Urinary bladder (tissue), 4 donors: ENCODE measurements around the gene PTPRN2. TPM values are rescaled to one million over a fixed set of nuclear protein-coding genes. Genes with fewer than 3 reads are reported as not detected.

Experiments used
- DNase-seq: peaks from one replicate; pipeline ENCODE4 v3.0.0-alpha.2; 2015; ENCODE audit errors: extremely low spot score
- H3K27ac ChIP-seq: one replicate; pipeline ENCODE4 v1.5.1; 2013; ENCODE audit warnings: low read depth, mild to moderate bottlenecking, moderate library complexity
- H3K36me3 ChIP-seq: one replicate; pipeline ENCODE4 v1.6.1; 2013; ENCODE audit warnings: mild to moderate bottlenecking, moderate library complexity; ENCODE audit not compliant: insufficient read depth
- H3K4me1 ChIP-seq: one replicate; pipeline ENCODE4 v1.6.1; 2013; ENCODE audit warnings: mild to moderate bottlenecking, moderate library complexity; ENCODE audit not compliant: insufficient read depth
- H3K4me3 ChIP-seq: one replicate; pipeline ENCODE4 v1.5.1; 2013; ENCODE audit warnings: low read depth, low read length
- WGBS: extraction: QIAGEN DNeasy Blood & Tissue Kit; methylation state at CpG from one replicate; pipeline ENCODE4 v1.1.7; 2013; 5-methylcytosine and 5-hydroxymethylcytosine counted together
- polyA plus RNA-seq: library from polyadenylated mRNA; stranded (reverse); fragments of 200-250 nt; gene quantifications from one replicate; pipeline ENCODE4 v1.2.3, GENCODE V29; 2013
- total RNA-seq: library from RNA; depleted of rRNA; stranded (reverse); fragments of >200 nt; gene quantifications from one replicate; pipeline ENCODE4 v1.2.3, GENCODE V29; 2014
- donor health status: healthy with polysubstance abuse.
- donor health status: healthy.

PTPRN2 gene
- total and polyA plus RNA-seq, 2 donors: 2.8 to 4.4 TPM

DNA sequence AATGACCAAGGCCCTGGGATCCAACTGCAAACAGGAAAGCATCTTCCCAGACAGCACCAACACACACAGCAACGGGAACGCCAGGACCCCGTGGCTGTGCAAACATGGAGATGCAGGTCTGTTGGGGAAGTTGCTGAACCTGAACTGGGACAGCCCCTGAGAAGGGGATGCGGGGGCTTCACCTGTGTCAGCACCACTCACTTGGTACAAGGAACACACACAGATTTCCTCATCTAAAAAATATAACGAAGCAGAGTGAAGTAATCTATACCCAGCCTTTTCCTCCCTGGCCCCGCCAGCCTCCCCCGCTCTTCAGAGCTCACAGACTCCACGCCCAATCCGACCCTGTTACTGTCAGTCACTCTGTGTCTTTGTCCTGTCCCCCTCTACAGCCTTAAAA, 93.0 kb downstream of the PTPRN2 start:
- 51% methylated on average over 9 of the region's 9 CpGs for WGBS
- H3K36me3 ChIP-seq: no peaks in the 10 kb centered on the region
- no peak for DNase-seq
- no peak overlapping the region for H3K27ac ChIP-seq
- no peak overlapping the region for H3K4me3 ChIP-seq
- no peaks in the 10 kb centered on the region for H3K4me1 ChIP-seq

DNA sequence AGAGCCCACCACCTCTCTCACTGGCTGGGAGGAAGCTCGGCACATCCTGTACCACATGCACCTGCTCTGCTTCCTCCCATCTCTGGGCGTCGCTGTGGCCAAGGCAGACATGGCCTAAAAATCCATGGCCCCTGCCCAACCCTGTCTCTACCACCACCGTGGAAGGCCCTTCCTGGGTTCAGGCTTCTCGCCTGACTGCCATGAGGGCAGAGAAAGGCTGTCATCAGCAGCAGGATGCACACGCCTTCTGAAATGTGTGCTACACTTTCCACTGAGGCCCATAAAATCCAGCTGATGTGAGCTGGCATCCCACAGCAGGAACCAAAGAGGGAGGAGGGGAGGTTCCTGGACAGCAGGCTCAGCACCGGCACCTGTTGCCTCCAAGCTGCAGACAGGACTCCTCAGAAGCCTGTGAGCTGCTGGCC, 93.4 kb downstream of the PTPRN2 start:
- no peak for DNase-seq
- H3K36me3 ChIP-seq: no peaks in the 10 kb centered on the region
- no peak overlapping the region for H3K27ac ChIP-seq
- no peaks in the 10 kb centered on the region for H3K4me1 ChIP-seq
- H3K4me3 ChIP-seq: no peak overlapping the region
- 40% methylated on average over 7 of the region's 7 CpGs for WGBS

DNA sequence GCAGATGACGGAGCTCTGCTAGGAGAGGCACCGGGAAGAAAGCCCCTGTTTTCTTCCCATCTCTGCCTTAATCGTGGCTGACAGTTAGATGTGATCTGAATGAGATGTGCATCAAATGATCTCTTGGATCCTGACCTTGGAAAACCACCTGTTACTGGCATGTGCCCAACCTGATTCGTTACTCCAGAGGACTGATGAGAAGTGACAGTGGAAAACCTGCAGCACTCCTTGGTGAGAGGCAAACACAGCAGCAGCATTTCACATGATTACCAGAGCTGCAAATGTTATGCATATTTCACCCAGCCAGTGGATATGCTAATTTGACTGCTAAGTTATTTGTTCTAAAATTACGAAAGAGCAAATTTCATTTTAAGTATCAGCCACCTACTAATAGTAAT, 95.3 kb downstream of the PTPRN2 start:
- H3K36me3 ChIP-seq: no peaks in the 10 kb centered on the region
- WGBS: 77% methylated on average over 5 of the region's 5 CpGs
- DNase-seq: no peak
- no peak overlapping the region for H3K27ac ChIP-seq
- no peaks in the 10 kb centered on the region for H3K4me1 ChIP-seq
- H3K4me3 ChIP-seq: no peak overlapping the region

DNA sequence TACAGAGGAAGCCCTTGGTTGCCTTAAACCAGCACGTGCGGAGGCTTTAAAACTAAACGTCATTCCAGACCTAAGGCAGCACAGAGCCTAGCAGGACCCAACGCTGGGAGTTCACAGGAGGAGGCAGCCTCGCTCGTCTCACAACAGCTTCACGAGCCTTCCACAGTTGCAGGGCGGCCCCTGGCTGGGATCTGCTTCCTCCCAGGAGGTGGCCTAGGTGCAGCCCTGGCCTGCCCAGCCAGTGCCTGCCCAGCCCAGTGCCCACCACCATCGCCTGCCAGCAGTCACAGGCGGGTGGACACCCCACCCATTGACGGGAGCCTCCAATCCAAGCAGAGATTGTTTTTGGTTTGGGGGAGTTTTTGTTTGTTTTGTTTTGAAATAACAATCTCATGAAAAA, 96.5 kb downstream of the PTPRN2 start:
- H3K27ac ChIP-seq: no peak overlapping the region
- WGBS: 72% methylated on average over 11 of the region's 11 CpGs
- DNase-seq: no peak
- H3K4me1 ChIP-seq: no peaks in the 10 kb centered on the region
- no peaks in the 10 kb centered on the region for H3K36me3 ChIP-seq
- H3K4me3 ChIP-seq: no peak overlapping the region

DNA sequence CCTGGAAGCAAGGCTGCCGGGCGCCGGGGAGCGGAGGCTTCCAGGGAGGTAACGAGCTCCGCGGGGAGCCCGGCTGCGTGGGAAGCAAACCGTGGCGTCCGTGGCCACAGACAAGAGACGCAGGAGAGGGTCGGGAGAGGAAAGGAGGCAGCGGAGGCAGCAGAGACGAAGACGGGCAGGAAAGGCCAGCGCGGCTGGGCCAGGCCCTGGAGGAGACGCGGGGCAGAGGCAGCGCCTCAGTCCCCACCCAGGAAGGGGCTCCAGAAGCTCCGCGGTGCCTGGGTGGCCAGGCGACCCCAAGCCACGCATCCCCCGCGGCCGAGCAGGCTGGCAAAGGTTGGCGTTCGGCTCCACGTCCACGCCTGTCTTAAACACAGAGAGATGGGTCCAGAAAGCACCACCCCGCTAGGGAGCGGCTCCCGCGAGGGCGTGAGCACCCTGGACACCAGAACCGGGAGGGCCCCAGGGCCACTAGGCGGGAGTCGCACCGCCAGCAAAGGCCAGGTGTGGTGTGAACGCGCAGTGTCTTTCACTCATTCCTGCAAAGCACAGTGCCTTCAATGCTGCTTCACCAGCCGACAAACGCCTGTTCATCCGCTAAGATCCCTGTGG, 97.3 kb downstream of the PTPRN2 start:
- H3K27ac ChIP-seq: no peak overlapping the region
- DNase-seq: no peak
- H3K4me3 ChIP-seq: no peak overlapping the region
- no peaks in the 10 kb centered on the region for H3K4me1 ChIP-seq
- WGBS: 94% methylated on average over 47 of the region's 47 CpGs
- no peaks in the 10 kb centered on the region for H3K36me3 ChIP-seq

DNA sequence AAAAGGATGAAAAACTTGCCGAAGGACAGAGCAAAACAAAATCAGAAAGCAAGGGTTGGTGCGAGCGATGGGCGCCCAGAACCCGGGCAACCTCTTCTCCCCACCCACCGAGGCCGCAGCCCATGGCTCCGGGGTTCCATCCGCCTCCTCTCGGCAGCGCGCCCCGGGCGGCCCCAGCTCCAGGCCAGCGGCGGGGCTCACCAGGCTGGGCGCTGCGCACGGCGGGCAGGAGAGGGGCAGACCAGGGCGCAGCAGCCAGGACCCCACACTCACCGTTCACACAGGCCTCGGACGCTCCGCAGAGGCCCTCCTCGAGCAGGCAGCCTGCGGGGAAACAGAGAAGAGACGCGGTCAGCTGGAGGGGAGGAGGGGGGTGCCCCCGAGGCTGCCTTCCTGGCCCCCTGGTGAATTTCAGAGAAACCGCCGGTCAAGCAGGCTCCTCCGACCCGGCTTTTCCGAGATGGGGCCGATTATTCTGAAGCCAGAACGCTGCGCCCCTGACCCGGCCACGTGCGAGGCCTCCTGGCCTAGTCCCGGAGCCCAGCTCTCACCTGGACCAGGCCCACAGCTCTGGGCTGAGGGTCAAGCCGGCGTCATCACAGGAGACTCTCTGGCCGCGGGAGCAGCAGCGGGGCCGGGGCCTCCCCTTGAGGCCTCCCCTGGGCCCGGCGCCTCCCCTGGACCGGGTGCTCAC, 98.0 kb downstream of the PTPRN2 start:
- 92% methylated on average over 51 of the region's 51 CpGs for WGBS
- Histone ChIP-seq H3K27ac (no peak overlapping the region), H3K36me3 (no peaks in the 10 kb centered on the region), H3K4me3 (no peak overlapping the region), H3K4me1 (no peaks in the 10 kb centered on the region)
- DNase-seq: no peak

DNA sequence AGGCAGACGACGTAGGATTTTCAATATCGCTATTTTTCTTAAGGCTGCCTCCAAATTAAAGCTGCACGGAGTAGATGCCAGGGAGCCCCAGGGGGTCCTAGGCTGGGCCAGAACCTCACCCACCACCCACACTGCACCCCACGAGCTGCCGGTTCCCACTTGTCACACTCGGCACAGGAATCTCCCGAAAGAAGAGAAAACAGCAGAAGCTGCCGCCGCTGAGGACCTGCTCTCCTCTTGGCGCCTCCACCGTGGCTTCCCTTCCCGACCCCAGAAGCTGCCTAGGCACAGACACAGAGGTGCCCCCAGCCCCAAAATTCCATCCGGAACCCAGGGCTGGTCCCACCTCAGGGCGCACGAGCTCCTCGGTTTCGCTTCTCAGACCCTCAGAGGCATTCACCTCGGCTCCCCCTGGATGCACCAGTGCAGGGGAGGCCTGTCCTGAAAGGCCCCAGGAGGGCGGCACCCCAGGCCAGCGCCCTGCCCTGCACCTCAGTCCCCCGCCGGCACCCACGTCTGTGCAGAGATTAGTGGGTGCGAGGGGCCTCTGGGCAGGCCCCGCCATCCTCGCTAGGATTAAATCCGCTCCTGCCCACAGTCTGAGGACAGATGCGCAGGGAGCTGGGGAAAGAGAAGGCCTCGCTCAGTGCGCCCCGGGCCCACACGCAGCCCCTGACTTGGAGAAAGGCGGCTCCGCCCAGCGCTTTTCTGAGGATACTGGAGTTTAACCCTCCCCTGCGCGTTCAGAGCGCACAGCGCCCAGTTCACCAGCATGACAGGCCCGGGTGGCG, 99.2 kb downstream of the PTPRN2 start:
- H3K4me3 ChIP-seq: no peak overlapping the region
- no peaks in the 10 kb centered on the region for H3K4me1 ChIP-seq
- DNase-seq: no peak
- H3K27ac ChIP-seq: no peak overlapping the region
- 85% methylated on average over 42 of the region's 42 CpGs for WGBS
- no peaks in the 10 kb centered on the region for H3K36me3 ChIP-seq

DNA sequence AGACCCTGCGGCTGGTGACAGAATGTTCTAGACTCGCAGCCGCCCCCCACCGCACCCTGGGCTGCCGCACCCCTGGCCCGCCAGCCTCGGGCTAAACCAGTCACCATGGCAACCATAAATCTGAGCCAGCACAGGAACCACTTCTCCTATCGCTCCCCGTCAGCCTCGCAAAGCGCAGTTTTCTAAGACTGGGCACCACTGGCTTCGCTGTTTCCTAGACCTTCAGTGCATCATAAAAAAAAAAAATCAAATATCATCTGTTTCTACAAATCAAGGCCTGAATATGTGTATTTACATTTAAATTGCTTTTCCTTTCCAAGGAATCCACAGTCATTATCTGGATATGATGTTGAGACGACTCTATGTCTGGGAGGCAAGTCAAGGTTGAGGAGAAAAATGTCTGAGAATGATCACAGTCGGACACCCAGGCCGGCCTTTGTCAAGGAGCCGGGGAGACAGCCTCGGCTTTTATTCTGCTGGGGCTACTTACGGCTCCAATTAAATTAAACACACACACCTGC, 99.9 kb downstream of the PTPRN2 start:
- no peaks in the 10 kb centered on the region for H3K4me1 ChIP-seq
- WGBS: 46% methylated on average over 18 of the region's 18 CpGs
- no peak overlapping the region for H3K4me3 ChIP-seq
- DNase-seq: no peak
- H3K27ac ChIP-seq: no peak overlapping the region
- no peaks in the 10 kb centered on the region for H3K36me3 ChIP-seq

DNA sequence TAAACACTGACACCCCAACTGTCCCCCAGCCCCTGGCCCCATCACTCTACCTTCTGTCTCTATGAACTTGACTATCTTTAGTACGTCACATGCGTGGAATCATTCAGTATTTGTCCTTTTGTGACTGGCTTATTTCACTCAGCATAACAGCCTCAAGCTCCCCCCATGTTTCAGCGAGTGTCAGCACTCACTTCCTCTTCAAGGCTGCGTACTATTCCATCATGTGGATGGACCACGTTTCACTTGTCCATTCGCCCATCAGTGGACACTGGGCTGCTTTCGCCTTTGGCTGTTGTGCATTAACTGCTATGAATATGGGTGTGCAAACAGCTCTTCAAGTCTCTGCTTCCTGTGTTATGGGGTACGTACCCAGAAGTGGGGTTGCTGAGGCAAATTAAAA, 100.7 kb downstream of the PTPRN2 start:
- DNase-seq: no peak
- H3K27ac ChIP-seq: no peak overlapping the region
- WGBS: 96% methylated on average over 8 of the region's 8 CpGs
- no peaks in the 10 kb centered on the region for H3K4me1 ChIP-seq
- no peaks in the 10 kb centered on the region for H3K36me3 ChIP-seq
- no peak overlapping the region for H3K4me3 ChIP-seq

DNA sequence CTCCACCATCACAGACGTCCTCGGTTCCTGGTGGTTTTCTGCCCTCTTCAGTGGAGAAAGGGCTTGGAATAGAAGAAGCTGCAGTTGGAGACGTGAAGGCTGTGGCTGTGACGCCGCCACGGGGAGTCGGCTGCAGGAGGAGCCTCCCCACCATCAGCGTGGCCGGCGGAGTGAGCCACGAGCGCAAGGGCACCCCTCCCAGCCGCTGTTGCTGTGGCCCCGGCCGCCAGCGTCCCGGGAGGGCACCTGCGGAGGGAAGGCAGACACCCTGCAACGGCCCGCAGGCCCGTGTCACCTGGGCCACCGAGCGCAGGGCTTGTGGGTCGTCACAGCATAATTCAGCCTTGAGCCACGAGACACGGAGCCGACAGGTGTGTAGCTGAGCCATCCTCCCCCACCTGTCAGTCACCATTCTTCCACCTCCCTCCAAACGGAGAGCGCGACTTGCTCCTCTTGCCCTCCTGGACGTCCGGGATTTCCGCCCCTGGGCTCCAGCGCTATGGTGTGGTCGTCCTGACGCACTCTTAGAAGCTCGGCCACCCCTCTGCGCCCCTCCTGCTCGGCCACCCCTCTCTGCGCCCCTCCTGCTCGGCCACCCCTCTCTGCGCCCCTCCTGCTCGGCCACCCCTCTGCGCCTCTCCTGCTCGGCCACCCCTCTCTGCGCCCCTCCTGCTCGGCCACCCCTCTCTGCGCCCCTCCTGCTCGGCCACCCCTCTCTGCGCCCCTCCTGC, 102.7 kb downstream of the PTPRN2 start:
- H3K36me3 ChIP-seq: no peaks in the 10 kb centered on the region
- H3K4me1 ChIP-seq: no peaks in the 10 kb centered on the region
- DNase-seq: no peak
- WGBS: 90% methylated on average over 49 of the region's 50 CpGs
- no peak overlapping the region for H3K27ac ChIP-seq
- no peak overlapping the region for H3K4me3 ChIP-seq

DNA sequence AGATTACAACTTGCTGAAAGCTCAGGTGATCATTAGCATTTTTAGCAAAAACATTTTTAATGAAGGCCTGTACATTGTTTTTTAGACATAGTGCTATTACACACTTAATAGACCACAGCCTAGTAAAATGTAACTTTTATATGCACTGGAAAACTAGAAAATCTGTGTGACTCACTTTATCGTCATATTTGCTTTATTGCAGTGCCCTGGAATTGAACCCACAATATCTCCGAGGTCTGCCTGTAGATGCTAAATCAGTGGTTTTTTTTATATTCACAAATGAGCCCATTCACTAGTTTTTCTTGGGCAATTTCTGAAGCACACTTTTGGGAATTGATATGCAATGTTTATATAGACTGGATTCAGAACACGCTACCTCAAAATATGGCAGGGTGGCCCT, 105.1 kb downstream of the PTPRN2 start:
- 73% methylated on average over 3 of the region's 3 CpGs for WGBS

DNA sequence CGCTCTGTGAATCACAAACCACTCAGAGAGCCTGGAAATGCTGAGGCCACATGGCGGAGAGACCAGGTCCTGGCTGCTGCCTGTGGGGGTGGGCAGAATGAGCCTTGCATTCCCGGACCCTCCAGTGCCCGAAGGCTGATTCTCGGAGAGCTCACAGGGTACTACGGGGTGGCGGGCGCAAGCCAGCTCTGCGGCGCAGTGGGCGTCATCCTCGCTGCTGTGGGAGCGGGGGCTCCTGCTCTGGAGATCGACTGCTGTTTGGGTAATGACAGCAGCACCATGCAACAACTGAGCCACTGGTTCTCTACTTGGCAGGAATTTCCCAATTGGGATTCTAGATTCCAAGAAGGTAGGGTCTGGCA, 108.0 kb downstream of the PTPRN2 start:
- no peak for DNase-seq
- H3K27ac ChIP-seq: no peak overlapping the region
- H3K4me1 ChIP-seq: no peaks in the 10 kb centered on the region
- no peaks in the 10 kb centered on the region for H3K36me3 ChIP-seq
- H3K4me3 ChIP-seq: no peak overlapping the region
- 91% methylated on average over 14 of the region's 14 CpGs for WGBS

More for the DNA sequence above, 105.1 kb downstream of the PTPRN2 start:
- Histone ChIP-seq H3K36me3 (no peaks in the 10 kb centered on the region), H3K4me1 (no peaks in the 10 kb centered on the region), H3K27ac (no peak overlapping the region), H3K4me3 (no peak overlapping the region)
- no peak for DNase-seq

DNA sequence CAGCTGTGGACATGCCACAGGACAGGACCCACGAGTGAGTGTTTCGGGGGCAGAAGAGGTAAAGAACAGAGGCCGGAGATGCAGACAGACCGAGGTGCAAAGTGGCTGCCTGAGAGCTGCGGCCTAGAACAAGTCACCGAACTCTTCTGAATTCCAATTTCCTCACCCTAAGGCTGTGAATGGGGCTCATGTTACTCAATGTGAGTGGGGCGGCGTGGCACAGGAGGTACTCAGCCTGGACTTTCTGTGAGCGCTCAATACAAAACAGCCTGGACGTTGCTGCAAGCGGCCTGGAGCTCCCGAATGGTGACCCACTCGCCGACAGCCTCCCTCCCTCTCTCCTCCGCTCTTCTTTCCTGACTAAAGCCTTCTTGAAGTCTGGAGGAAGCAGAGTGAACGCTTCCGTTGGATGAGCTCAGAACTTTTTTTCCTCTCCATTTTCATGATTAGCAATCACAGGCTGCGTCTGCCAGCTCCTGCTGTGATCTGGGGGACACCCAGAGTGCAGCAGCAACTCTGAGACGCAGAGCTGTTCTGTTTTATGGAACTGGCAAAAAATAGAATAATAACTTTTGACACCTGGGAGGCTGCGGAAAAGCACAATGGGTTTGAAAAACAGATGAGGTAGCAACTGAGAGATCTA, 108.5 kb downstream of the PTPRN2 start:
- Histone ChIP-seq H3K4me1 (no peaks in the 10 kb centered on the region), H3K4me3 (no peak overlapping the region), H3K36me3 (no peaks in the 10 kb centered on the region), H3K27ac (no peak overlapping the region)
- WGBS: 76% methylated on average over 20 of the region's 20 CpGs
- no peak for DNase-seq
